ENCODE results near the gene GLRX3.

Gene GLRX3

DNA sequence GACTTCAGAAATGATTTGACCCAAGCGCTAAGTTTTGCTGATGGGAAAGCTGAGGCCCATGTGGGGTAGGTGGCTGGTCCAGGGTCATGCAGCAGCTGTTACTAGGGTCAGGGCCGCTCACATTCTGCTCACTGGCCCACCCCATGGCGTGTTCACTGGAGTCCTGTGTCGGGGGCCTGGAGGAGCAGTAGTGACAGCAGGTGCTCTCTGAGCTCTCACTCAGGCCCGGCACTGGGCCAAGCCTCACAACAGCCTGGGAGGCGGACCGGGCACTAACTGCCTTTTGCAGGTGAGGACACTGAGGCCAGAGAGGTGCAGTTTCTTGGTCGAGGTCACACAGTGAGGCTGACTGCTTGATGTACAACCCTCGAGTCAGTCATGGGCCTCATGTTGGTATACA, 82.7 kb downstream of the GLRX3 start:
- Histone ChIP-seq H3K4me3 (ENCODE audit: low read depth, low read length) (no peak overlapping the region), H3K27ac (no peak overlapping the region), H3K36me3 (no peaks in the 10 kb centered on the region), H3K27me3 (ENCODE audit: insufficient read depth, low read depth, severe bottlenecking) (no peaks in the 10 kb centered on the region), H3K9me3 (ENCODE audit: severe bottlenecking) (no peaks in the 10 kb centered on the region)
- DNase-seq: peak; percentile 4
- TF ChIP-seq, protein P1, sequence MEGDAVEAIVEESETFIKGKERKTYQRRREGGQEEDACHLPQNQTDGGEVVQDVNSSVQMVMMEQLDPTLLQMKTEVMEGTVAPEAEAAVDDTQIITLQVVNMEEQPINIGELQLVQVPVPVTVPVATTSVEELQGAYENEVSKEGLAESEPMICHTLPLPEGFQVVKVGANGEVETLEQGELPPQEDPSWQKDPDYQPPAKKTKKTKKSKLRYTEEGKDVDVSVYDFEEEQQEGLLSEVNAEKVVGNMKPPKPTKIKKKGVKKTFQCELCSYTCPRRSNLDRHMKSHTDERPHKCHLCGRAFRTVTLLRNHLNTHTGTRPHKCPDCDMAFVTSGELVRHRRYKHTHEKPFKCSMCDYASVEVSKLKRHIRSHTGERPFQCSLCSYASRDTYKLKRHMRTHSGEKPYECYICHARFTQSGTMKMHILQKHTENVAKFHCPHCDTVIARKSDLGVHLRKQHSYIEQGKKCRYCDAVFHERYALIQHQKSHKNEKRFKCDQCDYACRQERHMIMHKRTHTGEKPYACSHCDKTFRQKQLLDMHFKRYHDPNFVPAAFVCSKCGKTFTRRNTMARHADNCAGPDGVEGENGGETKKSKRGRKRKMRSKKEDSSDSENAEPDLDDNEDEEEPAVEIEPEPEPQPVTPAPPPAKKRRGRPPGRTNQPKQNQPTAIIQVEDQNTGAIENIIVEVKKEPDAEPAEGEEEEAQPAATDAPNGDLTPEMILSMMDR (IDR thresholded peaks at IDR 0.05; ENCODE audit: low read depth, low read length): no peak

DNA sequence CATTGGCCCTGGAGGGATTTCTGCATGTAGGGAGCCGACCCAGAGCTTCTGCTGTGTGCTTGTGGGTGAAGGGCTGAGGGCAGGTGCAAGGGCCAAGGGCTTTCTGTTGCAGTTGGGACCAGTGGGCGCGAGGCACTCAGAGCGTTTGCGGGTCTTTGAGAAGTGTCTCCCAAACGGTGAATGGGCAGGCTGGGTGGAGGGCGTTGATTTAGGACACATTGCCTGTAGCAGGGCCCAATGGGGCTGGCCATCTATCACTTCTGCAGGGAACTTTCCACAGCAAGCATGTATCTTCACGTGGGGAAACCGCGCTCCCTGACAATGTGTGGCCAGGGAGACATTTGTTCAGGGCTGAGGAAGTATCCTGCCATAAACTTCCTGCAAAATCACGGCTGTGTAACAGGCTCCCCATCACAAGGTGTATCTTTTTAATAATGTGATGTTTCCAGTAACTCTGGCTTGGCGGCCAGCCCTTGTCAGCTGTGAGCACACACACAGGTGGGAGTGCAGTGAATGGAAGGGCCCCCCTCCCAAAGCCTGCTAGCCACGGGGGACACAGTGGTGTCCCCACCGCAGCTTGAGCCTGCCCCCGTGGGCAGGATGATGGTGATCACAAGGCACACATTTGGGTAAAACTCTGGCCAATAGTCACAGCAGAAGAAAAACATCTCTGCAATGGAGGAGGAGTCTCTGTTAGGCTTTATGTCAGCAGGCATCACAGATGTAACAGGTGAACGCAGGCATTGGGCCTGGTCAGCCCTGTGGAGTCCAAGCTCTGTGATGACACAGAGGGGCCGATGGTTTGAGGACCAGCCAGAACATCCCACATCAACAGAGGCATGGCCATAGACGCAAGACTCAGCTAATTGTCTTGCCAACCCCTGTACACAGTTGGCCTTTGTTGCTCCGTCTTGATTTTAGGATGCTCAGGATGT, 84.3 kb downstream of the GLRX3 start:
- DNase-seq: peak; percentile 2
- TF ChIP-seq, protein P1 (IDR thresholded peaks at IDR 0.05; ENCODE audit: low read depth, low read length): no peak
- H3K27me3 ChIP-seq (ENCODE audit: insufficient read depth, low read depth, severe bottlenecking): no peaks in the 10 kb centered on the region

DNA sequence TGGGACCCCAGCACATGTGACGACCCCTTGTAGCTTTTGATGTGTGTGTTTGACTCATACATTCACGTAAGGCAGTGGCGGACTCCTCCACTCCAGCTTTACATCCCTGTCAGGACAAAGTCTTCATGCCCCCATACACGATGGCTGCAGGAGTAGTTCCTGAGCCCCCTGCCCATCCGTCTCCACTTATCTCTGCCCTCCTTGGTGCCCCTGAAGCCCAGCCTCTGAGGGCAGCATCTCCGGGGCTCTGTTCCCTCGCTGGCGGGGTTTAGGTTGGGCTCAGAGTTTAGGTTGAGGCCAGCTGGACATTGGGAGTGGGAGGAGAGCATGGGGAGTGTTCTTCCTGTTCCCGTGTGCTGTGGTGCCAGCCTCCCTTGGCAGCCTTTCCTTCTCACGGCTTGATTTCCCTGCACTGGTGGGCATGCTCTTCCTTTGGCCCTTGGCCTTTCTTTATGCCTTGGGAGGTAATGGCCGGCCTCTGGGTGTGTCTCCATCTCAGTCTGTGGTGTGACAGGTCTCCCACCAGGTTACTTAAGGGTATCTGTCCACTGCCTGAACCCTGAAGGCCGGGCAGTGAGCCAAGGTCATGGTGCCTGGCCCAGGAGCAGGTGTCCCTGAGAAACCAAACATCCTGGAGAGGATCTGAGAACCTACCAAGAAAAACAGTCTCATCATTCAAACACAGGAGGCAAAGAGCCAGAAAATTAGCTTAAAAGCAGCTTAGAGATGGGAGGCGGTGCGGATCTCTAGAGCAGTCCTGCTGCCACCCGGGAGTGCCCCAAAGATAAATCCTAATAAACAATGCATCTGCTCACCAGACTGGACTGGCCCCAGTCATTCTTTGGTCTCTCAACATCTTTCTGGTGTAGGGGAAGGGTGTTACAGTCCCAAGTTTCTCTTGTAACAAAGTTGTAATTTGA, 85.5 kb downstream of the GLRX3 start:
- Histone ChIP-seq H3K36me3 (no peaks in the 10 kb centered on the region), H3K4me3 (ENCODE audit: low read depth, low read length) (no peak overlapping the region), H3K27me3 (ENCODE audit: insufficient read depth, low read depth, severe bottlenecking) (no peaks in the 10 kb centered on the region), H3K27ac (peak overlapping the region; percentile 85), H3K9me3 (ENCODE audit: severe bottlenecking) (no peaks in the 10 kb centered on the region)
- TF ChIP-seq, protein P1 (IDR thresholded peaks at IDR 0.05; ENCODE audit: low read depth, low read length): no peak
- DNase-seq: peak; percentile 70

More for the DNA sequence above, 84.3 kb downstream of the GLRX3 start:
- Histone ChIP-seq H3K36me3 (no peaks in the 10 kb centered on the region), H3K4me3 (ENCODE audit: low read depth, low read length) (no peak overlapping the region), H3K9me3 (ENCODE audit: severe bottlenecking) (no peaks in the 10 kb centered on the region), H3K27ac (no peak overlapping the region)

DNA sequence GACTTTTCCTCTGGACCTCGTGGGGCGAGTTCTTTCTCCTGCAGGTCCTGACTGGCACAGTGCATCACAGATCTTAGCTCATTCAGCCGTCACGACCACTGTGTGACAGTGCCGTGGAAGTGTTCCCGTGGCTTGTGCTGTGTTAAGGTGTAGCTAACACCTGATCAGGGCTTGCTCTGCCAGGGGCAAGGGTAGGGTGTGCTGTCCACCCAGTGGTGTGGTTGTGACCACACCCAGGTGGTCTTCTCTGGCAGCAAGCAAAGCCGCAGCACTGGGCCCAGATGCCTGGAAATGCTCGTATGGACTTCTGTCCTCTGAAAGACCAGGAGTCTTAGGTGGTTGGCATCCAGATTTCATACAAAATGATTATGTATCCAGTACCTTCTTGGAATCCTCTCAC, 86.2 kb downstream of the GLRX3 start:
- TF ChIP-seq, protein P1 (IDR thresholded peaks at IDR 0.05; ENCODE audit: low read depth, low read length): no peak
- H3K36me3 ChIP-seq: no peaks in the 10 kb centered on the region
- H3K27ac ChIP-seq: peak overlapping the region; percentile 85
- H3K4me3 ChIP-seq (ENCODE audit: low read depth, low read length): no peak overlapping the region
- H3K9me3 ChIP-seq (ENCODE audit: severe bottlenecking): no peaks in the 10 kb centered on the region
- DNase-seq: no peak
- no peaks in the 10 kb centered on the region for H3K27me3 ChIP-seq (ENCODE audit: insufficient read depth, low read depth, severe bottlenecking)

DNA sequence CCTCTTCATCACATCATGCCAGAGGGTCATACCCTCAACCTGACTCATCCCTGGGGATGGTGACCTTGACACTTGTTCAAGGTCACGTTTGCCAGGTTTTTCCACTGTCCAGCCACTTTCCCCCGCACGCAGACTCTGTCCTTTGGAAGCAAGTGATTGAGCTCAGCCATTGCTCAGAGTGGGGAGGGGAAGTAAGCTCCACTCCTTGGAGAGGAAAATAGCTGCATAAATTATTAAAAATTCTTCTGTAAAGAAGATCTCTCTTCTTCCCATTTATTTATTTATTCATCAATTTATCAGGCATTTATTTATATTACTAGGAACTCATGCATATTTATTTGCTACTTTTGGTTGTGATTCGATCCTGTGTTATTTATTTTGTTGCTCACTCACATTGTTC, 88.0 kb downstream of the GLRX3 start:
- H3K27me3 ChIP-seq (ENCODE audit: insufficient read depth, low read depth, severe bottlenecking): no peaks in the 10 kb centered on the region
- H3K4me3 ChIP-seq (ENCODE audit: low read depth, low read length): no peak overlapping the region
- peaks cover 10% of the 10 kb centered on the region for H3K9me3 ChIP-seq (ENCODE audit: severe bottlenecking)
- H3K36me3 ChIP-seq: no peaks in the 10 kb centered on the region
- DNase-seq: no peak
- H3K27ac ChIP-seq: no peak overlapping the region
- TF ChIP-seq, protein P1 (IDR thresholded peaks at IDR 0.05; ENCODE audit: low read depth, low read length): no peak
